SK-N-DZ (cell line): ENCODE results near the gene ANKRD34C.
A peak's percentile ranks its signal among the peaks of the same experiment; 100 is the strongest.
"Not testable (repeated sequence)": the region's sequence is repeated elsewhere in the genome, so short reads cannot be mapped to it uniquely, and the experiment has no call there.

Experiments used
- DNase-seq: peaks from one replicate; pipeline ENCODE4 v3.0.0-alpha.2; 2015; ENCODE audit warnings: low spot score

ANKRD34C gene

GRCh38 chr15:79310985-79311900, 28.7 kb downstream of the ANKRD34C start, which contains the start of gene TMED3:
TMED3 (plus strand) TSS chr15:79311112; CDS start chr15:79311250, 138 bp downstream.
- peak; percentile 90 for DNase-seq

GRCh38 chr15:79311901-79312553, 29.5 kb downstream of the ANKRD34C start:
- peak; percentile 11 for DNase-seq

GRCh38 chr15:79314186-79314585, 31.7 kb downstream of the ANKRD34C start:
- no peak for DNase-seq

GRCh38 chr15:79314811-79315210, 32.3 kb downstream of the ANKRD34C start:
- no peak for DNase-seq

GRCh38 chr15:79315623-79316328, 33.3 kb downstream of the ANKRD34C start:
- no peak for DNase-seq

GRCh38 chr15:79316864-79317263, 34.3 kb downstream of the ANKRD34C start:
- no peak for DNase-seq

- not testable (repeated sequence) for DNase-seq
Observed at GRCh38 chr15:79319973-79320372, 37.5 kb downstream of the ANKRD34C start.

- no peak for DNase-seq
Observed at GRCh38 chr15:79321876-79322275, 39.4 kb downstream of the ANKRD34C start.

- DNase-seq: no peak
Observed at GRCh38 chr15:79322306-79322705, 39.8 kb downstream of the ANKRD34C start.

GRCh38 chr15:79322945-79323344, 40.4 kb downstream of the ANKRD34C start:
- no peak for DNase-seq

- no peak for DNase-seq
Observed at GRCh38 chr15:79329171-79329611, 46.7 kb downstream of the ANKRD34C start.
